Measurements from ENCODE around the gene MAGOHB.

DNA sequence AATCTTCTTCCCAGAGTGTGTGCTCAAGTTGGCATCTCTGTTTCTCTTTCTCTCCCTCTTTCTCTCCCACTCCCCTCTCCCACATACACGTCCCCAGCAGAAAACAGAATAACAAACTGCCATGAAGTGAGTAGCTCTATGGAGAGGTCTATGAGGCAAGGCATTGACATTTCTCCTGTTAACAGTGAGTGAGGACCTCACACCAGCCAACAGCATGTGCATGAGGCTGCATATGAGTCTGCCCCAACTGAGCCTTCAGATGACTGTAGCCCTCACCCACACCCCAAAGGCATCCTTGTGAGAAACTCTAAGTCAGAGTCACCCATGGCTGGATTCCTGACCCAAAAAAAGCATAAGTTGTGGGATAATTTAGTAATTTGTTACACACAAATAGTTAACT lies 50.4 kb downstream of the MAGOHB start:
- TF ChIP-seq EZH2phosphoT487 (IDR thresholded peaks at IDR 0.05; ENCODE audit: borderline replicate concordance, low read length): no peak
- TF ChIP-seq, protein P1, sequence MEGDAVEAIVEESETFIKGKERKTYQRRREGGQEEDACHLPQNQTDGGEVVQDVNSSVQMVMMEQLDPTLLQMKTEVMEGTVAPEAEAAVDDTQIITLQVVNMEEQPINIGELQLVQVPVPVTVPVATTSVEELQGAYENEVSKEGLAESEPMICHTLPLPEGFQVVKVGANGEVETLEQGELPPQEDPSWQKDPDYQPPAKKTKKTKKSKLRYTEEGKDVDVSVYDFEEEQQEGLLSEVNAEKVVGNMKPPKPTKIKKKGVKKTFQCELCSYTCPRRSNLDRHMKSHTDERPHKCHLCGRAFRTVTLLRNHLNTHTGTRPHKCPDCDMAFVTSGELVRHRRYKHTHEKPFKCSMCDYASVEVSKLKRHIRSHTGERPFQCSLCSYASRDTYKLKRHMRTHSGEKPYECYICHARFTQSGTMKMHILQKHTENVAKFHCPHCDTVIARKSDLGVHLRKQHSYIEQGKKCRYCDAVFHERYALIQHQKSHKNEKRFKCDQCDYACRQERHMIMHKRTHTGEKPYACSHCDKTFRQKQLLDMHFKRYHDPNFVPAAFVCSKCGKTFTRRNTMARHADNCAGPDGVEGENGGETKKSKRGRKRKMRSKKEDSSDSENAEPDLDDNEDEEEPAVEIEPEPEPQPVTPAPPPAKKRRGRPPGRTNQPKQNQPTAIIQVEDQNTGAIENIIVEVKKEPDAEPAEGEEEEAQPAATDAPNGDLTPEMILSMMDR (conservative IDR thresholded peaks at IDR 0.05; ENCODE audit: low read depth, low read length): no peak
